ENCODE results near the gene ELFN1.

The ELFN1 gene

DNA sequence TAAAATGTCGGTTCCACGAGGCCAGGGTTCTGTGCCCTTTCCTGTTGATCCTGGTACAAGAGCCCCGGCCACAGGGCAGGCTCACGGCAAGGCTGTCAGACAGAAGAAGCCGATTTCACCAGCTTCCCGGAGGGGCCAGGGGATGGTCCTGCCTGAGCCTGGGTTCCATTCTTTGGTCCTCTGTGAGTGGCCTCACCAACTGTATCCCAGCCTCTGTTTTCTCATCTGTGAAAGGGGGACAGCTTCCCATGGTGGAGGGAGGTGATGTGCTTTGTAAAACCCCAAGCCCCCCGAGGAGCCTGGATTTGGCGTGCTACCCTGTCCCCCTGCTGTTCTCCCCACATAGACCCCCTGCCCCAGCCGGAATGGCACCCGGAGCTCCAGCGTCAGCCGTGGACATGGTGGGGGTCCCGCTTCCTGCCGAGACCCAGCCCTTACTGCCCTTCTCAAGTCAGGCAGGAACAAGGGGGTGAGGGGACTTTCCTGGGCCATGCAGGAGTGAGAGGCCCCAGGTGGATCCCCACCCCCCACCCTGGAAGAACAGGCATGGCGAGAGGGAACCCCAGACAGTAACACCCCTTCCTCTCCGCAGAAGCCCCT, 28.3 kb upstream of the ELFN1 start:
- DNase-seq (ENCODE audit: low read depth): no peak
- no peak for TF ChIP-seq CTCF (IDR thresholded peaks at IDR 0.05; ENCODE audit: insufficient read depth, low read depth, low read length, missing control alignments)
- H3K4me3 ChIP-seq (ENCODE audit: low read depth, low read length): no peak overlapping the region

- H3K4me3 ChIP-seq (ENCODE audit: low read depth, low read length): no peak overlapping the region
- no peak for DNase-seq (ENCODE audit: low read depth)
These were observed 27.8 kb upstream of the ELFN1 start for GRCh38 chr7:1642291-1642731.

GRCh38 chr7:1643270-1644092, 26.6 kb upstream of the ELFN1 start:
- TF ChIP-seq CTCF (IDR thresholded peaks at IDR 0.05; ENCODE audit: insufficient read depth, low read depth, low read length, missing control alignments): no peak
- DNase-seq (ENCODE audit: low read depth): no peak
- no peak overlapping the region for H3K4me3 ChIP-seq (ENCODE audit: low read depth, low read length)

More at GRCh38 chr7:1642291-1642731, 27.8 kb upstream of the ELFN1 start:
- no peak for TF ChIP-seq CTCF (IDR thresholded peaks at IDR 0.05; ENCODE audit: insufficient read depth, low read depth, low read length, missing control alignments)

DNA sequence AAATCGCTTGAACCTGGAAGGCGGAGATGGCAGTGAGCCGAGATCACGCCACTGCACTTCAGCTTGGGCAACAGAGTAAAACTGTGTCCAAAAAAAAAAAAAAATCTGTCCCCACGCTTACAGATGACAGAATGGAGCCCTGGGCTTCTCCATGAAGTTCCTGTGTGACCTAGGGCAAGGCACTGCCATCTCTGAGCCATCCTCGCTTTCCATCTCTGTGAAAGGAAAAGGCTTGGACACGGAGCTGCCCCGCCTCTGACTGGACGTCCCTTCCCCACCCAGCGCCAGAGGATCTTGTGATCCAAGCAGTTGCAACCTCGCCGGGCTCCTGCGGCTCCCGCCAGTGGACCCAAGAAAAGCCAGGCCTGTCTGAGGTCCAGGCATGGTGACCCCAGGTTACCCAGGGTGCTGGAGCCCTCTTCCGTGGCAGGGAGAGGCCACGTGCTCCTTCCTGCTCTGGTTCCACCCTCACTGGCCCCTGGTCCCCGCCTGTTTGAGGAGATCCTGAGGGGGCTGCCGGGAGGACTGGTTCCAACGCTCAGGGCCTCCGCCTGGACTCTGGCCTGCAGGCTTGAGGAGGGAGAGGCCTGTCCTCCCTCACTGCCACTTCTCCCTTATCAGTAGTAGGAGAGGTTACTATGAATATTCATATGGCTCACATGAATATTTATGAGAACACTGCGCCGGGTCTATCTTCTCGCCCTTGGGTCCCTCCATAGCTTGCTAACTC, 25.6 kb upstream of the ELFN1 start:
- no peak for DNase-seq (ENCODE audit: low read depth)
- H3K4me3 ChIP-seq (ENCODE audit: low read depth, low read length): no peak overlapping the region
- TF ChIP-seq CTCF (IDR thresholded peaks at IDR 0.05; ENCODE audit: insufficient read depth, low read depth, low read length, missing control alignments): no peak

DNA sequence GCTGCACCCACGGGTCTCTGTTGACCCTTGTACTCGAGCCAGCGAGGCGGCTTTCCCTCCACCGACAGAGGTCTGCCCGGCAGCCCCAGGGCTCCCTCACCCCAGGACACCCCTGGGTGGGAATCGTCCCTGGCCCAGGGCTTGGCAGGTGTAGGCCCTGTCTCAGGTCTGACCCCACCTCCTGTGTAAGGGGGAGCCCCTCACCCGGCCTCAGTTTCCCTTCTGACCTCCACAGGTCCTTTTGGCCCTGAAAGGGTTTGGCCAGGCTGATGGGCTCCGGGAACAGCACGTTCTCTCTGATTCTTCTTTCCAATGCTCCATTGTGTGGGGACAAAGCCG, 25.0 kb upstream of the ELFN1 start:
- DNase-seq (ENCODE audit: low read depth): no peak
- no peak for TF ChIP-seq CTCF (IDR thresholded peaks at IDR 0.05; ENCODE audit: insufficient read depth, low read depth, low read length, missing control alignments)
- no peak overlapping the region for H3K4me3 ChIP-seq (ENCODE audit: low read depth, low read length)

DNA sequence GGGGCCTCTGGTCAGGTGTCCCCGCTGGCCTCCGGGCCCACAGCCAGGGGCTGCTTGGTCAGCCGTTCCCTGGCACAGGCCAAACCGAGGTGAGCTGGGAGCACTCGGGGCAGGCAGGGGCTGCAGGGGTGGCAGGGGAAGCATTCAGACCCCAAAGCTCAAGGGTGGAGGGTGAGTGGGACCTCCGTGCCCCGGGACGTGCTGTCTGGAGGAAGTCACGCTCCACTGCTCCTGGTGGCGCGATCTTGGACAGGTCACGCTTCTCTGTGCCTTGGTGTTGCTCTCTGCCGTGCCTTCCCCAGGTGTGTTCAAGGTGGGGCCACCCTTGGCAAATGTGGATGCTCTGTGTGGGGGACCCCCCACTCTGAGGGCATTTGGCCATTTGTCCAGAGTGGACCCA, 24.6 kb upstream of the ELFN1 start:
- TF ChIP-seq CTCF (IDR thresholded peaks at IDR 0.05; ENCODE audit: insufficient read depth, low read depth, low read length, missing control alignments): no peak
- DNase-seq (ENCODE audit: low read depth): no peak
- no peak overlapping the region for H3K4me3 ChIP-seq (ENCODE audit: low read depth, low read length)

Data from GM12865 (cell line).